Neural cell (in vitro differentiated cells): ENCODE results near the gene OOSP1. TPM values are rescaled to one million over a fixed set of nuclear protein-coding genes. Genes with fewer than 3 reads are reported as not detected.

ENCODE experiments used
- H2AFZ ChIP-seq: fragments of 200-600, 300-800 bp; sonication (generic), shearing (Covaris generic); 2 replicates; pipeline ENCODE4 v1.6.0; 2014; ENCODE audit warnings: low read depth, mild to moderate bottlenecking, antibody characterized with exemption, low read length, moderate library complexity
- H3F3A ChIP-seq: fragments of 200-600 bp; shearing (Covaris generic); 2 replicates; pipeline ENCODE4 v1.6.1; 2016; ENCODE audit warnings: mild to moderate bottlenecking, moderate library complexity, mixed read lengths, antibody characterized with exemption, low read length; ENCODE audit not compliant: insufficient read depth, poor library complexity, severe bottlenecking
- H3K27ac ChIP-seq: fragments of 200-600, 300-800 bp; sonication (generic), shearing (Covaris generic); 2 replicates; pipeline ENCODE4 v1.5.1; 2014; ENCODE audit warnings: mild to moderate bottlenecking, low read length, moderate library complexity
- H3K27me3 ChIP-seq: fragments of 300-800, 200-600 bp; sonication (generic), shearing (Covaris generic); 2 replicates; pipeline ENCODE4 v1.6.0; 2014; ENCODE audit warnings: mild to moderate bottlenecking, low read depth, low read length, moderate library complexity; ENCODE audit not compliant: insufficient read depth
- H3K36me3 ChIP-seq: fragments of 300-800, 200-600 bp; sonication (generic), shearing (Covaris generic); 2 replicates; pipeline ENCODE4 v1.5.1; 2014; ENCODE audit warnings: mild to moderate bottlenecking, antibody characterized with exemption, low read length, moderate library complexity; ENCODE audit not compliant: insufficient read depth
- H3K4me2 ChIP-seq: fragments of 300-800, 200-600 bp; sonication (generic), shearing (Covaris generic); 2 replicates; pipeline ENCODE4 v1.6.0; 2014; ENCODE audit warnings: mild to moderate bottlenecking, low read length
- H3K4me3 ChIP-seq: fragments of 300-800, 200-600 bp; sonication (generic), shearing (Covaris generic); 2 replicates; pipeline ENCODE4 v1.5.1; 2014; ENCODE audit warnings: mild to moderate bottlenecking, low read length, moderate library complexity
- H3K79me2 ChIP-seq: fragments of 200-600 bp; shearing (Covaris generic); replicated peaks from 2 replicates; pipeline ENCODE4 v1.6.0; 2014; ENCODE audit warnings: mild to moderate bottlenecking, low read length, moderate library complexity; ENCODE audit not compliant: insufficient read depth
- H3K9ac ChIP-seq: fragments of 300-800, 200-600 bp; sonication (generic), shearing (Covaris generic); 2 replicates; pipeline ENCODE4 v1.6.1; 2016; ENCODE audit warnings: mild to moderate bottlenecking, low read length, mixed read lengths
- H3K9me2 ChIP-seq: fragments of 200-600 bp; shearing (Covaris generic); 2 replicates; pipeline ENCODE4 v1.6.1; 2016; ENCODE audit warnings: mild to moderate bottlenecking, low read length, mixed read lengths; ENCODE audit not compliant: insufficient read depth
- H3K9me3 ChIP-seq: fragments of 200-600, 300-800 bp; sonication (generic), shearing (Covaris generic); 2 replicates; pipeline ENCODE4 v1.6.1; 2016; ENCODE audit warnings: mild to moderate bottlenecking, mixed run types, low read length, moderate library complexity, mixed read lengths
- H4K20me1 ChIP-seq: fragments of 200-600 bp; shearing (Covaris generic); 2 replicates; pipeline ENCODE4 v1.6.1; 2016; ENCODE audit warnings: mild to moderate bottlenecking, mixed run types; ENCODE audit not compliant: insufficient read depth
- CTCF ChIP-seq: fragments of 450-650 bp; IDR thresholded peaks from 2 replicates; pipeline ENCODE4 v1.5.1; 2014; ENCODE audit warnings: antibody characterized with exemption, mild to moderate bottlenecking, moderate library complexity; ENCODE audit not compliant: poor library complexity, severe bottlenecking
- EP300 ChIP-seq: fragments of 450-650 bp; conservative IDR thresholded peaks from 2 replicates; pipeline ENCODE4 v1.6.1; 2014; ENCODE audit warnings: antibody characterized with exemption, mild to moderate bottlenecking, moderate library complexity; ENCODE audit not compliant: poor library complexity, severe bottlenecking
- EZH2 ChIP-seq: fragments of 200-600, 300-800 bp; shearing (Covaris generic), sonication (generic); IDR thresholded peaks from 2 replicates; pipeline ENCODE4 v1.6.1; 2014; ENCODE audit warnings: antibody characterized with exemption, low read length, borderline replicate concordance, mild to moderate bottlenecking; ENCODE audit not compliant: insufficient read depth, poor library complexity, severe bottlenecking
- MXI1 ChIP-seq: fragments of 450-650 bp; conservative IDR thresholded peaks from 2 replicates; pipeline ENCODE4 v1.6.1; 2014; ENCODE audit warnings: antibody characterized with exemption, mild to moderate bottlenecking; ENCODE audit not compliant: poor library complexity, severe bottlenecking
- POLR2AphosphoS5 ChIP-seq: IDR thresholded peaks from 2 replicates; pipeline ENCODE4 v1.6.1; 2012
- RAD21 ChIP-seq: fragments of 450-650 bp; conservative IDR thresholded peaks from 2 replicates; pipeline ENCODE4 v1.6.1; 2014; ENCODE audit warnings: antibody characterized with exemption, mild to moderate bottlenecking, moderate library complexity
- REST ChIP-seq: IDR thresholded peaks from 2 replicates; pipeline ENCODE4 v1.6.1; 2012; ENCODE audit warnings: borderline replicate concordance
- SMC3 ChIP-seq: fragments of 450-650 bp; conservative IDR thresholded peaks from 2 replicates; pipeline ENCODE4 v1.6.1; 2014; ENCODE audit warnings: antibody characterized with exemption, mild to moderate bottlenecking, moderate library complexity; ENCODE audit not compliant: poor library complexity
- TAF1 ChIP-seq: IDR thresholded peaks from 2 replicates; pipeline ENCODE4 v1.6.1; 2012; ENCODE audit warnings: low read depth
- polyA plus RNA-seq: library from polyadenylated mRNA; depleted of rRNA; stranded (reverse); fragments of >200 nt; gene quantifications from 2 replicates; pipeline ENCODE4 v1.2.3, GENCODE V29; 2014

The OOSP1 gene
- polyA plus RNA-seq, 1 donor from 2014 or later: not detected

GRCh38 chr11:60003729-60004128 is 65.5 kb downstream of the OOSP1 start:
- Histone ChIP-seq H3K27ac (no peak overlapping the region), H3F3A (no peaks in the 10 kb centered on the region), H3K36me3 (no peaks in the 10 kb centered on the region), H3K9ac (no peak overlapping the region), H3K9me3 (no peaks in the 10 kb centered on the region), H3K9me2 (no peaks in the 10 kb centered on the region), H2AFZ (no peak overlapping the region), H3K4me3 (no peak overlapping the region), H3K4me2 (no peak overlapping the region), H3K27me3 (no peaks in the 10 kb centered on the region), H3K79me2 (no peaks in the 10 kb centered on the region), H4K20me1 (no peaks in the 10 kb centered on the region)
- no peak for TF ChIP-seq POLR2AphosphoS5
- no peak for TF ChIP-seq CTCF
- no peak for TF ChIP-seq RAD21
- no peak for TF ChIP-seq MXI1
- TF ChIP-seq REST: no peak
- TF ChIP-seq SMC3: no peak
- no peak for TF ChIP-seq EP300
- TF ChIP-seq TAF1: no peak
- TF ChIP-seq EZH2: no peak

- H4K20me1 ChIP-seq: no peaks in the 10 kb centered on the region
- H3F3A ChIP-seq: no peaks in the 10 kb centered on the region
- no peaks in the 10 kb centered on the region for H3K36me3 ChIP-seq
- no peak for TF ChIP-seq SMC3
- no peak for TF ChIP-seq EP300
- no peak for TF ChIP-seq CTCF
- TF ChIP-seq TAF1: no peak
- no peak for TF ChIP-seq RAD21
- TF ChIP-seq MXI1: no peak
- no peak for TF ChIP-seq EZH2
- TF ChIP-seq POLR2AphosphoS5: no peak
- TF ChIP-seq REST: no peak
- no peaks in the 10 kb centered on the region for H3K79me2 ChIP-seq
- H3K9me2 ChIP-seq: no peaks in the 10 kb centered on the region
- H3K9ac ChIP-seq: no peak overlapping the region
- H3K27ac ChIP-seq: no peak overlapping the region
- no peak overlapping the region for H3K4me3 ChIP-seq
- H2AFZ ChIP-seq: no peak overlapping the region
- H3K4me2 ChIP-seq: no peak overlapping the region
- H3K9me3 ChIP-seq: no peaks in the 10 kb centered on the region
- H3K27me3 ChIP-seq: no peaks in the 10 kb centered on the region
Measured at GRCh38 chr11:60005360-60005759, 67.1 kb downstream of the OOSP1 start.
